NCI-H774 (cell line): ENCODE results near the gene PWP2.
"Not testable (repeated sequence)": the region's sequence is repeated elsewhere in the genome, so short reads cannot be mapped to it uniquely, and the experiment has no call there.

Experiments
- DNase-seq: peaks from one replicate; lab custom pipeline; 2025; lab: John Stamatoyannopoulos, UW

PWP2 gene

GRCh38 chr21:44138039-44138438, 30.8 kb downstream of the PWP2 start:
- DNase-seq, result not testable (repeated sequence)

- not testable (repeated sequence) for DNase-seq
Observed at GRCh38 chr21:44139787-44140551, 32.8 kb downstream of the PWP2 start.

GRCh38 chr21:44140552-44140932, 33.3 kb downstream of the PWP2 start:
- DNase-seq, result not testable (repeated sequence)

- not testable (repeated sequence) for DNase-seq
Observed at GRCh38 chr21:44142470-44142869, 35.3 kb downstream of the PWP2 start.

- not testable (repeated sequence) for DNase-seq
Observed at GRCh38 chr21:44143380-44143779, 36.2 kb downstream of the PWP2 start.

- DNase-seq, result not testable (repeated sequence)
Observed at GRCh38 chr21:44143996-44144395, 36.8 kb downstream of the PWP2 start.

GRCh38 chr21:44144784-44145602, 37.8 kb downstream of the PWP2 start:
- not testable (repeated sequence) for DNase-seq

GRCh38 chr21:44145616-44146015, 38.4 kb downstream of the PWP2 start:
- DNase-seq, result not testable (repeated sequence)

- DNase-seq, result not testable (repeated sequence)
Observed at GRCh38 chr21:44147108-44147507, 39.9 kb downstream of the PWP2 start.

GRCh38 chr21:44150255-44150654, 43.1 kb downstream of the PWP2 start:
- DNase-seq, result not testable (repeated sequence)

- not testable (repeated sequence) for DNase-seq
Observed at GRCh38 chr21:44153214-44153888, 46.2 kb downstream of the PWP2 start.

GRCh38 chr21:44153889-44154228, 46.7 kb downstream of the PWP2 start:
- not testable (repeated sequence) for DNase-seq

- not testable (repeated sequence) for DNase-seq
Observed at GRCh38 chr21:44154816-44155230, 47.6 kb downstream of the PWP2 start.

GRCh38 chr21:44155231-44155993, 48.2 kb downstream of the PWP2 start:
- not testable (repeated sequence) for DNase-seq

GRCh38 chr21:44155994-44156380, 48.8 kb downstream of the PWP2 start:
- not testable (repeated sequence) for DNase-seq

- DNase-seq, result not testable (repeated sequence)
Observed at GRCh38 chr21:44157439-44158081, 50.4 kb downstream of the PWP2 start.

GRCh38 chr21:44158082-44158468, 50.9 kb downstream of the PWP2 start:
- DNase-seq, result not testable (repeated sequence)

- DNase-seq, result not testable (repeated sequence)
Observed at GRCh38 chr21:44159349-44160297, 52.4 kb downstream of the PWP2 start.

GRCh38 chr21:44160298-44160672, 53.1 kb downstream of the PWP2 start:
- DNase-seq, result not testable (repeated sequence)

GRCh38 chr21:44160821-44161220, 53.6 kb downstream of the PWP2 start:
- not testable (repeated sequence) for DNase-seq
